H9 (cell line): ENCODE data around the gene HTR2A. TPM values are rescaled to one million over a fixed set of nuclear protein-coding genes. Genes with fewer than 3 reads are reported as not detected.

Experiments used
- DNase-seq: peaks from one replicate; pipeline ENCODE4 v3.0.0-alpha.2; 2017
- H2AFZ ChIP-seq: one replicate; pipeline ENCODE4 v1.6.1; 2013; ENCODE audit warnings: mild to moderate bottlenecking, low read length, control low read depth, moderate library complexity
- H2AK5ac ChIP-seq: 2 replicates; pipeline ENCODE4 v1.6.1; 2013; ENCODE audit warnings: low read length, control low read depth, mixed read lengths; ENCODE audit not compliant: insufficient read length
- H2BK120ac ChIP-seq: one replicate; pipeline ENCODE4 v1.6.1; 2013; ENCODE audit warnings: low read depth, mild to moderate bottlenecking, low read length, control low read depth, inconsistent platforms; ENCODE audit not compliant: poor library complexity, severe bottlenecking
- H2BK12ac ChIP-seq: 2 replicates; pipeline ENCODE4 v1.6.1; 2013; ENCODE audit warnings: low read length, control low read depth, mixed read lengths, low read depth; ENCODE audit not compliant: insufficient read length
- H2BK15ac ChIP-seq: 2 replicates; pipeline ENCODE4 v1.6.1; 2013; ENCODE audit warnings: low read depth, low read length, control low read depth
- H2BK20ac ChIP-seq: one replicate; pipeline ENCODE4 v1.6.1; 2013; ENCODE audit warnings: low read depth, mild to moderate bottlenecking, low read length, control low read depth, inconsistent platforms; ENCODE audit not compliant: poor library complexity, severe bottlenecking
- H2BK5ac ChIP-seq: 2 replicates; pipeline ENCODE4 v1.6.1; 2013; ENCODE audit warnings: low read length, control low read depth, mixed read lengths; ENCODE audit not compliant: insufficient read length
- H3K14ac ChIP-seq: 2 replicates; pipeline ENCODE4 v1.6.1; 2013; ENCODE audit warnings: low read length, control low read depth; ENCODE audit not compliant: insufficient read depth
- H3K18ac ChIP-seq: 2 replicates; pipeline ENCODE4 v1.6.1; 2013; ENCODE audit warnings: low read depth, mild to moderate bottlenecking, mixed read lengths, low read length, control low read depth; ENCODE audit not compliant: insufficient read length
- H3K23ac ChIP-seq: 2 replicates; pipeline ENCODE4 v1.6.1; 2013; ENCODE audit warnings: low read length, control low read depth, mixed read lengths, low read depth; ENCODE audit not compliant: insufficient read length
- H3K23me2 ChIP-seq: 2 replicates; pipeline ENCODE4 v1.6.1; 2013; ENCODE audit warnings: low read depth, mild to moderate bottlenecking, mixed read lengths, low read length, control low read depth; ENCODE audit not compliant: insufficient read length, poor library complexity, severe bottlenecking
- H3K27ac ChIP-seq: 2 replicates; pipeline ENCODE4 v1.5.1; 2013; ENCODE audit warnings: low read length, control low read depth, mixed read lengths, low read depth; ENCODE audit not compliant: insufficient read length
- H3K27me3 ChIP-seq: 2 replicates; pipeline ENCODE4 v1.6.1; 2013; ENCODE audit warnings: low read length, control low read depth, inconsistent platforms; ENCODE audit not compliant: insufficient read depth
- H3K4ac ChIP-seq: 2 replicates; pipeline ENCODE4 v1.6.1; 2013; ENCODE audit warnings: low read depth, mild to moderate bottlenecking, control low read depth, inconsistent platforms, low read length, moderate library complexity
- H3K4me1 ChIP-seq: 2 replicates; pipeline ENCODE4 v1.6.1; 2013; ENCODE audit warnings: low read length, control low read depth, inconsistent platforms; ENCODE audit not compliant: insufficient read depth
- H3K4me2 ChIP-seq: 2 replicates; pipeline ENCODE4 v1.6.1; 2013; ENCODE audit warnings: low read length, control low read depth, mixed read lengths; ENCODE audit not compliant: insufficient read length, insufficient read depth
- H3K56ac ChIP-seq: 2 replicates; pipeline ENCODE4 v1.6.1; 2013; ENCODE audit warnings: low read depth, mild to moderate bottlenecking, mixed read lengths, low read length, control low read depth; ENCODE audit not compliant: insufficient read length
- H3K79me1 ChIP-seq: 2 replicates; pipeline ENCODE4 v1.6.1; 2013; ENCODE audit warnings: low read depth, mild to moderate bottlenecking, moderate library complexity, low read length, control low read depth, inconsistent platforms; ENCODE audit not compliant: insufficient read depth, poor library complexity, severe bottlenecking
- H3K79me2 ChIP-seq: 2 replicates; pipeline ENCODE4 v1.6.1; 2013; ENCODE audit warnings: low read length, control low read depth, inconsistent platforms; ENCODE audit not compliant: insufficient read depth
- H3K9ac ChIP-seq: 2 replicates; pipeline ENCODE4 v1.6.1; 2013; ENCODE audit warnings: low read length, control low read depth, mixed read lengths; ENCODE audit not compliant: insufficient read length; ENCODE audit errors: extremely low read depth
- H3K9me3 ChIP-seq: one replicate; pipeline ENCODE4 v1.6.1; 2013; ENCODE audit warnings: low read depth, low read length, inconsistent platforms; ENCODE audit not compliant: control insufficient read depth
- H3T11ph ChIP-seq: one replicate; pipeline ENCODE4 v1.6.1; 2013; ENCODE audit warnings: mild to moderate bottlenecking, low read length, control low read depth, inconsistent platforms
- H4K20me1 ChIP-seq: one replicate; pipeline ENCODE4 v1.6.1; 2013; ENCODE audit not compliant: control insufficient read depth, insufficient read length, insufficient read depth
- H4K5ac ChIP-seq: 2 replicates; pipeline ENCODE4 v1.6.1; 2013; ENCODE audit warnings: low read depth, mild to moderate bottlenecking, mixed read lengths, low read length, control low read depth; ENCODE audit not compliant: insufficient read length
- H4K8ac ChIP-seq: replicated peaks from 2 replicates; pipeline ENCODE4 v1.6.1; 2013; ENCODE audit warnings: low read length, control low read depth, mixed read lengths, low read depth; ENCODE audit not compliant: insufficient read length
- H4K91ac ChIP-seq: 2 replicates; pipeline ENCODE4 v1.6.1; 2013; ENCODE audit warnings: low read depth, mild to moderate bottlenecking, moderate library complexity, mixed read lengths, low read length, control low read depth; ENCODE audit not compliant: insufficient read length
- H3K27ac Mint-ChIP-seq, 3 experiments: 2 replicates in 2 of 3; 3 replicates in 1 of 3; pipeline ENCODE4 v1.8.0; 2020 to 2021; ENCODE audit warnings: mixed read lengths in 3 of 3, mild to moderate bottlenecking in 1 of 3, moderate library complexity in 1 of 3
- H3K27me3 Mint-ChIP-seq: 2 replicates; pipeline ENCODE4 v1.8.0; 2021; ENCODE audit warnings: low read depth, mild to moderate bottlenecking, moderate library complexity, mixed read lengths
- H3K36me3 Mint-ChIP-seq, 3 experiments: 2 replicates in 2 of 3; 3 replicates in 1 of 3; pipeline ENCODE4 v1.8.0; 2020 to 2021; ENCODE audit warnings: low read depth in 3 of 3, mixed read lengths in 3 of 3; ENCODE audit not compliant: insufficient read depth in 1 of 3
- H3K4me1 Mint-ChIP-seq, 2 experiments: 2 replicates each; pipeline ENCODE4 v1.8.0; 2020; ENCODE audit warnings: mixed read lengths in 2 of 2
- H3K4me3 Mint-ChIP-seq, 2 experiments: 2 replicates in 1 of 2; 3 replicates in 1 of 2; pipeline ENCODE4 v1.8.0; 2020 to 2021; ENCODE audit warnings: mild to moderate bottlenecking in 2 of 2, mixed read lengths in 2 of 2, moderate library complexity in 1 of 2
- H3K9me3 Mint-ChIP-seq, 2 experiments: 2 replicates in 1 of 2; 3 replicates in 1 of 2; pipeline ENCODE4 v1.8.0; 2020; ENCODE audit warnings: mild to moderate bottlenecking in 2 of 2, mixed read lengths in 2 of 2, moderate library complexity in 1 of 2
- WGBS: extraction: QIAGEN DNeasy Blood & Tissue Kit; methylation state at CpG from one replicate; pipeline ENCODE4 v1.1.7; 2013; ENCODE audit warnings: missing lambda C conversion rate, low lambda C conversion rate, mixed read lengths; ENCODE audit not compliant: insufficient read length; ENCODE audit errors: extremely low coverage; 5-methylcytosine and 5-hydroxymethylcytosine counted together
- total RNA-seq: library from RNA; stranded (reverse); gene quantifications from 2 replicates; pipeline ENCODE4 v1.2.1, GENCODE V29; 2021
- TF ChIP-seq, protein P1 (sequence below): fragments of 200-600 bp; sonication (generic); conservative IDR thresholded peaks from 3 replicates; pipeline ENCODE4 v1.8.0; 2021; ENCODE audit warnings: antibody characterized with exemption, mild to moderate bottlenecking

The HTR2A gene
- total RNA-seq, 1 experiment from 2014 or later = not detected

DNA sequence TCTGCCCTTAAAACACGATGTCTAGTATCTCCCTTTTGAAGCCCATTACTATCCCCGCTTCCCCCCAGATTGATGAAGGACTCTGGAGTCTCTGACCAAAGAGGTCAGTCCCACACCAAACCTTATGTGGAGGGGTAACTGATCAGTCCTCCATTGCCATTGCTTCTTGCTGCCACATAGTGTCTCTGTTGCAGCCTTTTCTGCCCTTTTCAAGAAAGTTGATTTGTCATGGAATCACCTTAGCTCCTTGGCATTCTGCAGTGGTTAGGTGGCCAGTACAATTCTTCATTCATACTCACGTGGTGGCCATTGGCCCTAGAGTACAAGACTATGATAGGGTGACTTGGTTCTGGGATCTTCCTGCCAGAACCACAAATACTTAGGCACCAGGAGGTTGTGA is 8.4 kb upstream of the HTR2A start:
- H3K18ac ChIP-seq = no peak overlapping the region
- TF ChIP-seq, protein P1, sequence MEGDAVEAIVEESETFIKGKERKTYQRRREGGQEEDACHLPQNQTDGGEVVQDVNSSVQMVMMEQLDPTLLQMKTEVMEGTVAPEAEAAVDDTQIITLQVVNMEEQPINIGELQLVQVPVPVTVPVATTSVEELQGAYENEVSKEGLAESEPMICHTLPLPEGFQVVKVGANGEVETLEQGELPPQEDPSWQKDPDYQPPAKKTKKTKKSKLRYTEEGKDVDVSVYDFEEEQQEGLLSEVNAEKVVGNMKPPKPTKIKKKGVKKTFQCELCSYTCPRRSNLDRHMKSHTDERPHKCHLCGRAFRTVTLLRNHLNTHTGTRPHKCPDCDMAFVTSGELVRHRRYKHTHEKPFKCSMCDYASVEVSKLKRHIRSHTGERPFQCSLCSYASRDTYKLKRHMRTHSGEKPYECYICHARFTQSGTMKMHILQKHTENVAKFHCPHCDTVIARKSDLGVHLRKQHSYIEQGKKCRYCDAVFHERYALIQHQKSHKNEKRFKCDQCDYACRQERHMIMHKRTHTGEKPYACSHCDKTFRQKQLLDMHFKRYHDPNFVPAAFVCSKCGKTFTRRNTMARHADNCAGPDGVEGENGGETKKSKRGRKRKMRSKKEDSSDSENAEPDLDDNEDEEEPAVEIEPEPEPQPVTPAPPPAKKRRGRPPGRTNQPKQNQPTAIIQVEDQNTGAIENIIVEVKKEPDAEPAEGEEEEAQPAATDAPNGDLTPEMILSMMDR = peak; percentile 59
- H3K9me3 ChIP-seq = no peaks in the 10 kb centered on the region
- H2BK120ac ChIP-seq = no peak overlapping the region
- no peaks in the 10 kb centered on the region for H3K4me1 ChIP-seq
- H3K27ac Mint-ChIP-seq = no peak overlapping the region
- no peaks in the 10 kb centered on the region for H3K27me3 Mint-ChIP-seq
- no peak overlapping the region for H3K9ac ChIP-seq
- no peaks in the 10 kb centered on the region for H3K79me1 ChIP-seq
- no peak overlapping the region for H2BK15ac ChIP-seq
- no peak overlapping the region for H3K4me2 ChIP-seq
- H3K14ac ChIP-seq = no peak overlapping the region
- H3K9me3 Mint-ChIP-seq = no peaks in the 10 kb centered on the region
- H2AK5ac ChIP-seq = no peak overlapping the region
- H4K8ac ChIP-seq = no peak overlapping the region
- no peaks in the 10 kb centered on the region for H3K36me3 Mint-ChIP-seq
- no peak overlapping the region for H2BK12ac ChIP-seq
- no peaks in the 10 kb centered on the region for H3K23me2 ChIP-seq
- no peaks in the 10 kb centered on the region for H3K79me2 ChIP-seq
- no peaks in the 10 kb centered on the region for H3K27me3 ChIP-seq
- no peak overlapping the region for H3K23ac ChIP-seq
- H2AFZ ChIP-seq = no peak overlapping the region
- no peak overlapping the region for H2BK5ac ChIP-seq
- no peak for DNase-seq
- no peak overlapping the region for H3T11ph ChIP-seq
- no peaks in the 10 kb centered on the region for H3K4me1 Mint-ChIP-seq
- H3K56ac ChIP-seq = no peak overlapping the region
- no peak overlapping the region for H3K4ac ChIP-seq
- no peak overlapping the region for H4K5ac ChIP-seq
- no CpG with 5 or more reads among the region's 3 CpGs for WGBS
- H4K91ac ChIP-seq = no peak overlapping the region
- no peaks in the 10 kb centered on the region for H4K20me1 ChIP-seq
- no peak overlapping the region for H3K27ac ChIP-seq
- no peak overlapping the region for H2BK20ac ChIP-seq
- H3K4me3 Mint-ChIP-seq = no peak overlapping the region
